HG03354 (cell line): Measurements from ENCODE around the gene CDH4.

ENCODE experiments used
- ATAC-seq: cut with Tn5 transposase; IDR thresholded peaks from one replicate; pipeline ENCODE4 v1.9.1; 2021; ENCODE audit warnings: mild to moderate bottlenecking; ENCODE audit not compliant: unreplicated experiment, poor library complexity, severe bottlenecking

Gene CDH4

GRCh38 chr20:61575151-61575937, 323.3 kb downstream of the CDH4 start:
- ATAC-seq = no peak

- ATAC-seq = no peak
Observed at GRCh38 chr20:61576372-61576771, 324.3 kb downstream of the CDH4 start.

GRCh38 chr20:61577065-61577464, 325.0 kb downstream of the CDH4 start:
- ATAC-seq = no peak

GRCh38 chr20:61579908-61580307, 327.8 kb downstream of the CDH4 start:
- ATAC-seq = no peak

GRCh38 chr20:61580958-61581824, 329.1 kb downstream of the CDH4 start:
- ATAC-seq = no peak

GRCh38 chr20:61581825-61582188, 329.7 kb downstream of the CDH4 start:
- ATAC-seq = no peak

- ATAC-seq = no peak
Observed at GRCh38 chr20:61582196-61582923, 330.3 kb downstream of the CDH4 start.

- ATAC-seq = no peak
Observed at GRCh38 chr20:61583356-61583755, 331.3 kb downstream of the CDH4 start.

GRCh38 chr20:61584851-61585250, 332.8 kb downstream of the CDH4 start:
- ATAC-seq = no peak

GRCh38 chr20:61585764-61586163, 333.7 kb downstream of the CDH4 start:
- no peak for ATAC-seq

GRCh38 chr20:61587036-61587435, 335.0 kb downstream of the CDH4 start:
- no peak for ATAC-seq

- ATAC-seq = no peak
Observed at GRCh38 chr20:61587681-61588289, 335.7 kb downstream of the CDH4 start.

- ATAC-seq = no peak
Observed at GRCh38 chr20:61588411-61589385, 336.6 kb downstream of the CDH4 start.

- ATAC-seq = no peak
Observed at GRCh38 chr20:61590236-61590635, 338.2 kb downstream of the CDH4 start.

GRCh38 chr20:61593516-61593915, 341.5 kb downstream of the CDH4 start:
- ATAC-seq = no peak

- ATAC-seq = no peak
Observed at GRCh38 chr20:61594198-61594597, 342.1 kb downstream of the CDH4 start.

- ATAC-seq = no peak
Observed at GRCh38 chr20:61595216-61595615, 343.2 kb downstream of the CDH4 start.

- no peak for ATAC-seq
Observed at GRCh38 chr20:61596687-61597330, 344.7 kb downstream of the CDH4 start.
